GM12878 (cell line): Measurements from ENCODE around the gene SLC35E3. TPM values are rescaled to one million over a fixed set of nuclear protein-coding genes. Genes with fewer than 3 reads are reported as not detected.

ENCODE experiments used
- ATAC-seq: fragments of 200-7000 bp; cut with Tn5 transposase; 3 replicates; pipeline ENCODE4 v1.9.1; 2020; ENCODE audit warnings: mild to moderate bottlenecking, moderate library complexity
- BruUV-seq: library from RNA; stranded (reverse); fragments of 400-500 nt; replicated peaks from 2 replicates; lab custom pipeline; 2021; lab: Mats Ljungman, UMichigan
- CTCF ChIA-PET: fragments of 300-600 bp; sonication (Branson Sonifier 250); formaldehyde crosslinking; extraction: SDS; loops from one replicate; lab custom pipeline; 2021; ENCODE audit warnings: inconsistent platforms; lab: Yijun Ruan, JAX
- POLR2A ChIA-PET: fragments of 350-600 bp; formaldehyde crosslinking; extraction: SDS; loops from one replicate; lab custom pipeline; 2021; ENCODE audit warnings: inconsistent platforms; lab: Charles Lee
- RAD21 ChIA-PET: fragments of 300-600 bp; sonication (Branson Sonifier 250); formaldehyde crosslinking; loops from one replicate; lab custom pipeline; 2023; ENCODE audit warnings: antibody characterized with exemption; ENCODE audit not compliant: unreplicated experiment; lab: Charles Lee
- SMC1A ChIA-PET: fragments of 300-600 bp; sonication (Branson Sonifier 250); formaldehyde crosslinking; loops from one replicate; lab custom pipeline; 2023; ENCODE audit not compliant: unreplicated experiment, uncharacterized antibody; lab: Charles Lee
- DNase-seq: peaks from one replicate; pipeline ENCODE4 v3.0.0-alpha.2; 2011; ENCODE audit warnings: low read depth, low spot score
- FAIRE-seq: peaks from 3 replicates; lab custom pipeline; 2011; peaks lifted over from hg19 to GRCh38; lab: Jason Lieb, UNC
- H2AFZ ChIP-seq: 2 replicates; pipeline ENCODE4 v1.6.0; 2011; ENCODE audit warnings: low read depth, low read length, control low read depth; ENCODE audit not compliant: control insufficient read depth
- H3K27ac ChIP-seq: 2 replicates; pipeline ENCODE4 v1.5.1; 2011; ENCODE audit warnings: control low read depth; ENCODE audit not compliant: control insufficient read depth, insufficient read depth
- H3K27me3 ChIP-seq, 2 experiments: replicated peaks in 1 of 2; 2 replicates each; pipeline versions ENCODE4 v1.6.0 to v1.6.1; 2011; ENCODE audit warnings: low read length in 1 of 2; ENCODE audit not compliant: control insufficient read depth in 2 of 2, insufficient read depth in 2 of 2
- H3K36me3 ChIP-seq, 2 experiments: 2 replicates each; pipeline ENCODE4 v1.5.1; 2011; ENCODE audit warnings: low read length in 1 of 2; ENCODE audit not compliant: control insufficient read depth in 2 of 2, insufficient read depth in 2 of 2
- H3K4me1 ChIP-seq: 2 replicates; pipeline ENCODE4 v1.6.1; 2011; ENCODE audit warnings: mild to moderate bottlenecking, low read length, moderate library complexity, mixed read lengths; ENCODE audit not compliant: control insufficient read depth, insufficient read depth
- H3K4me2 ChIP-seq: 2 replicates; pipeline ENCODE4 v1.6.0; 2011; ENCODE audit warnings: control low read depth; ENCODE audit not compliant: control insufficient read depth, insufficient read depth
- H3K4me3 ChIP-seq: fragments of 200-600 bp; sonication (generic); 2 replicates; pipeline ENCODE4 v1.5.1; 2016
- H3K79me2 ChIP-seq: 2 replicates; pipeline ENCODE4 v1.6.0; 2011; ENCODE audit warnings: low read length; ENCODE audit not compliant: control insufficient read depth, insufficient read depth
- H3K9ac ChIP-seq: 2 replicates; pipeline ENCODE4 v1.8.0; 2011; ENCODE audit warnings: low read length, control low read depth, mixed read lengths; ENCODE audit not compliant: control insufficient read depth, insufficient read depth
- H3K9me3 ChIP-seq: replicated peaks from 3 replicates; pipeline ENCODE4 v1.5.1; 2011; ENCODE audit warnings: mild to moderate bottlenecking, low read length; ENCODE audit not compliant: control insufficient read depth, insufficient read depth
- H4K20me1 ChIP-seq: 2 replicates; pipeline ENCODE4 v1.6.0; 2011; ENCODE audit not compliant: control insufficient read depth, insufficient read depth
- PAX5 ChIP-seq: IDR thresholded peaks from 2 replicates; pipeline ENCODE4 v1.6.1; 2011; ENCODE audit warnings: low read depth, low read length, borderline replicate concordance
- PRDM15 ChIP-seq: fragments of 450-650 bp; formaldehyde crosslinking; IDR thresholded peaks from 2 replicates; pipeline ENCODE4 v1.4.0; 2020; ENCODE audit warnings: mild to moderate bottlenecking, moderate library complexity
- WGBS: methylation state at CpG from one replicate; pipeline ENCODE4 v1.1.6; 2016; ENCODE audit warnings: low lambda C conversion rate; ENCODE audit not compliant: insufficient replicate concordance, insufficient coverage; ENCODE audit errors: missing lambda C conversion rate; 5-methylcytosine and 5-hydroxymethylcytosine counted together
- in situ Hi-C: fragments of 300-500 bp; cut with MboI; formaldehyde crosslinking; loops from 9 replicates; pipeline ENCODE4 v1.14.3; 2018; ENCODE audit warnings: mixed read lengths
- intact Hi-C: fragments of 100-400 bp; cut with micrococcal nuclease; formaldehyde crosslinking; loops from one replicate; pipeline ENCODE4 v1.14.2; 2022; ENCODE audit not compliant: unreplicated experiment
- polyA plus RNA-seq, 11 experiments: library from polyadenylated mRNA; depleted of rRNA in 4 of 11; unstranded in 6 of 11; stranded (reverse) in 5 of 11; fragments of >200 nt; fragmentation: Nextera tagmentation in 4 of 11; fragmentation: Illumina TruSeq in 1 of 11; extraction: Ambion mirVana in 4 of 11; extraction: Trizol in 1 of 11; gene quantifications; 1 replicate in 1 of 11; 2 replicates in 10 of 11; pipeline versions ENCODE4 v1.2.1 to v1.2.3, GENCODE V29; 2011 to 2016; ENCODE audit warnings: inconsistent platforms in 2 of 11, missing spikeins in 2 of 11, low read depth in 1 of 11
- total RNA-seq, 4 experiments: library from RNA; depleted of rRNA in 3 of 4; stranded (reverse); fragments of >200 nt in 3 of 4; fragmentation: Illumina TruSeq in 1 of 4; extraction: Trizol in 1 of 4; gene quantifications; 2 replicates each; pipeline versions ENCODE4 v1.2.1 to v1.2.3, GENCODE V29; 2013 to 2021
- TF ChIP-seq, protein P1 (sequence below): IDR thresholded peaks from 2 replicates; pipeline ENCODE4 v1.6.1; 2012; ENCODE audit warnings: low read length, inconsistent platforms
- TF ChIP-seq, protein P2 (sequence below): fragments of 450-650 bp; IDR thresholded peaks from 2 replicates; pipeline ENCODE4 v1.6.1; 2018; ENCODE audit warnings: mild to moderate bottlenecking, low read depth, moderate library complexity; ENCODE audit not compliant: partially characterized antibody

SLC35E3 gene
- total and polyA plus RNA-seq, 10 of the 15 experiments (the other 5 are each of a cell fraction or from before 2014, with no cell fraction given): 3.6 to 19.8 (median 6.1) TPM

GRCh38 chr12:68790952-68791234 is 44.9 kb downstream of the SLC35E3 start:
- no peak overlapping the region for H2AFZ ChIP-seq
- WGBS: 66% methylated on average over 3 of the region's 3 CpGs
- no peak overlapping the region for H3K4me3 ChIP-seq
- DNase-seq (no peak), ATAC-seq (no peak), FAIRE-seq (no peak)
- BruUV-seq: no TSS peak
- H3K9ac ChIP-seq: no peak overlapping the region
- H3K9me3 ChIP-seq: no peaks in the 10 kb centered on the region; the same call in 2 of the 3 replicates
- H3K4me1 ChIP-seq: no peaks in the 10 kb centered on the region; the same call in 1 of the 2 replicates
- SMC1A ChIA-PET: no interaction called here
- CTCF ChIA-PET: no interaction called here
- H3K27ac ChIP-seq: no peak overlapping the region
- intact Hi-C loops: no loop called here
- no peaks in the 10 kb centered on the region for H3K27me3 ChIP-seq
- no peaks in the 10 kb centered on the region for H4K20me1 ChIP-seq
- RAD21 ChIA-PET: no interaction called here
- H3K79me2 ChIP-seq: no peaks in the 10 kb centered on the region
- in situ Hi-C loops: no loop called here
- H3K36me3 ChIP-seq: no peaks in the 10 kb centered on the region
- TF ChIP-seq PRDM15 (CRISPR knock-in tag): no peak
- TF ChIP-seq, protein P1, sequence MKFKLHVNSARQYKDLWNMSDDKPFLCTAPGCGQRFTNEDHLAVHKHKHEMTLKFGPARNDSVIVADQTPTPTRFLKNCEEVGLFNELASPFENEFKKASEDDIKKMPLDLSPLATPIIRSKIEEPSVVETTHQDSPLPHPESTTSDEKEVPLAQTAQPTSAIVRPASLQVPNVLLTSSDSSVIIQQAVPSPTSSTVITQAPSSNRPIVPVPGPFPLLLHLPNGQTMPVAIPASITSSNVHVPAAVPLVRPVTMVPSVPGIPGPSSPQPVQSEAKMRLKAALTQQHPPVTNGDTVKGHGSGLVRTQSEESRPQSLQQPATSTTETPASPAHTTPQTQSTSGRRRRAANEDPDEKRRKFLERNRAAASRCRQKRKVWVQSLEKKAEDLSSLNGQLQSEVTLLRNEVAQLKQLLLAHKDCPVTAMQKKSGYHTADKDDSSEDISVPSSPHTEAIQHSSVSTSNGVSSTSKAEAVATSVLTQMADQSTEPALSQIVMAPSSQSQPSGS: no peak
- TF ChIP-seq, protein P2, sequence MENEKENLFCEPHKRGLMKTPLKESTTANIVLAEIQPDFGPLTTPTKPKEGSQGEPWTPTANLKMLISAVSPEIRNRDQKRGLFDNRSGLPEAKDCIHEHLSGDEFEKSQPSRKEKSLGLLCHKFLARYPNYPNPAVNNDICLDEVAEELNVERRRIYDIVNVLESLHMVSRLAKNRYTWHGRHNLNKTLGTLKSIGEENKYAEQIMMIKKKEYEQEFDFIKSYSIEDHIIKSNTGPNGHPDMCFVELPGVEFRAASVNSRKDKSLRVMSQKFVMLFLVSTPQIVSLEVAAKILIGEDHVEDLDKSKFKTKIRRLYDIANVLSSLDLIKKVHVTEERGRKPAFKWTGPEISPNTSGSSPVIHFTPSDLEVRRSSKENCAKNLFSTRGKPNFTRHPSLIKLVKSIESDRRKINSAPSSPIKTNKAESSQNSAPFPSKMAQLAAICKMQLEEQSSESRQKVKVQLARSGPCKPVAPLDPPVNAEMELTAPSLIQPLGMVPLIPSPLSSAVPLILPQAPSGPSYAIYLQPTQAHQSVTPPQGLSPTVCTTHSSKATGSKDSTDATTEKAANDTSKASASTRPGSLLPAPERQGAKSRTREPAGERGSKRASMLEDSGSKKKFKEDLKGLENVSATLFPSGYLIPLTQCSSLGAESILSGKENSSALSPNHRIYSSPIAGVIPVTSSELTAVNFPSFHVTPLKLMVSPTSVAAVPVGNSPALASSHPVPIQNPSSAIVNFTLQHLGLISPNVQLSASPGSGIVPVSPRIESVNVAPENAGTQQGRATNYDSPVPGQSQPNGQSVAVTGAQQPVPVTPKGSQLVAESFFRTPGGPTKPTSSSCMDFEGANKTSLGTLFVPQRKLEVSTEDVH: no peak
- TF ChIP-seq PAX5: no peak
- TF ChIP-seq, all 136 proteins: peak for 0
- POLR2A ChIA-PET: interaction anchor here (0.7 kb wide), 1 partner anchor 9 kb away, joined by 3 read pairs; no protein-coding TSS in a partner anchor
- H3K4me2 ChIP-seq: no peak overlapping the region
